Neuronal stem cell (in vitro differentiated cells): ENCODE data around the gene EIF5A.

Experiments
- DNase-seq: peaks from one replicate; pipeline ENCODE4 v3.0.0-alpha.2; 2013; ENCODE audit warnings: low spot score
- H2AFZ ChIP-seq: one replicate; pipeline ENCODE4 v1.6.1; 2013; ENCODE audit warnings: mild to moderate bottlenecking, low read length, inconsistent platforms
- H2AK5ac ChIP-seq: 2 replicates; pipeline ENCODE4 v1.6.1; 2013; ENCODE audit warnings: low read depth, mild to moderate bottlenecking, inconsistent platforms, low read length, moderate library complexity, mixed read lengths
- H2BK120ac ChIP-seq: 2 replicates; pipeline ENCODE4 v1.6.1; 2013; ENCODE audit warnings: low read depth, mild to moderate bottlenecking, inconsistent platforms, low read length, moderate library complexity, mixed read lengths
- H2BK12ac ChIP-seq: one replicate; pipeline ENCODE4 v1.6.1; 2013; ENCODE audit warnings: low read length, inconsistent platforms
- H2BK15ac ChIP-seq: 2 replicates; pipeline ENCODE4 v1.6.1; 2013; ENCODE audit warnings: mild to moderate bottlenecking, low read length, inconsistent platforms, mixed read lengths
- H2BK5ac ChIP-seq: one replicate; pipeline ENCODE4 v1.6.1; 2013; ENCODE audit warnings: inconsistent platforms, mild to moderate bottlenecking, low read length, moderate library complexity
- H3K14ac ChIP-seq: one replicate; pipeline ENCODE4 v1.6.1; 2013; ENCODE audit warnings: low read length, inconsistent platforms
- H3K18ac ChIP-seq: 2 replicates; pipeline ENCODE4 v1.6.1; 2013; ENCODE audit warnings: low read length, inconsistent platforms
- H3K23ac ChIP-seq: 2 replicates; pipeline ENCODE4 v1.6.1; 2013; ENCODE audit warnings: low read depth, mild to moderate bottlenecking, mixed read lengths, low read length, inconsistent platforms; ENCODE audit not compliant: poor library complexity
- H3K27ac ChIP-seq: replicated peaks from 3 replicates; pipeline ENCODE4 v1.5.1; 2013; ENCODE audit warnings: low read length, inconsistent platforms
- H3K27me3 ChIP-seq, 3 experiments: 2 replicates each; pipeline ENCODE4 v1.6.1; 2013; ENCODE audit warnings: low read length in 3 of 3, mild to moderate bottlenecking in 2 of 3, inconsistent platforms in 1 of 3, low read depth in 1 of 3, mixed read lengths in 1 of 3, moderate library complexity in 1 of 3; ENCODE audit not compliant: control insufficient read depth in 3 of 3, insufficient read depth in 3 of 3
- H3K36me3 ChIP-seq, 2 donors: replicated peaks in 1 of 2; 2 replicates each; pipeline ENCODE4 v1.6.1; 2013; ENCODE audit warnings: low read length in 2 of 2; ENCODE audit not compliant: control insufficient read depth in 2 of 2, insufficient read depth in 2 of 2
- H3K4ac ChIP-seq: 2 replicates; pipeline ENCODE4 v1.6.1; 2013; ENCODE audit warnings: inconsistent platforms, mild to moderate bottlenecking, low read length, moderate library complexity
- H3K4me1 ChIP-seq, 2 donors: 1 replicate in 1 of 2; 2 replicates in 1 of 2; pipeline ENCODE4 v1.6.1; 2013; ENCODE audit warnings: low read length in 2 of 2, low read depth in 1 of 2; ENCODE audit not compliant: control insufficient read depth in 2 of 2, insufficient read depth in 1 of 2
- H3K4me2 ChIP-seq: one replicate; pipeline ENCODE4 v1.6.1; 2013; ENCODE audit warnings: mild to moderate bottlenecking, low read length, inconsistent platforms; ENCODE audit not compliant: insufficient read depth, poor library complexity, severe bottlenecking
- H3K4me3 ChIP-seq, 2 donors: 2 replicates each; pipeline ENCODE4 v1.5.1; 2013; ENCODE audit warnings: low read length in 2 of 2, mild to moderate bottlenecking in 2 of 2, inconsistent platforms in 1 of 2, moderate library complexity in 1 of 2
- H3K79me1 ChIP-seq: one replicate; pipeline ENCODE4 v1.6.1; 2013; ENCODE audit warnings: low read depth, mild to moderate bottlenecking, inconsistent platforms, low read length, moderate library complexity
- H3K9ac ChIP-seq: one replicate; pipeline ENCODE4 v1.6.1; 2013; ENCODE audit warnings: mild to moderate bottlenecking, low read depth, low read length, inconsistent platforms; ENCODE audit not compliant: poor library complexity
- H3K9me3 ChIP-seq, 2 donors: replicated peaks in 1 of 2; 2 replicates each; pipeline versions ENCODE3 to v1.6.1; 2013; ENCODE audit warnings: low read length in 2 of 2, mild to moderate bottlenecking in 2 of 2, inconsistent platforms in 1 of 2, low read depth in 1 of 2, mixed read lengths in 1 of 2, moderate library complexity in 1 of 2; ENCODE audit not compliant: control insufficient read depth in 2 of 2, insufficient read depth in 1 of 2
- H4K8ac ChIP-seq: one replicate; pipeline ENCODE4 v1.6.1; 2013; ENCODE audit warnings: low read depth, mild to moderate bottlenecking, inconsistent platforms, low read length, moderate library complexity
- H4K91ac ChIP-seq: one replicate; pipeline ENCODE4 v1.6.1; 2013; ENCODE audit warnings: low read length, low read depth, mild to moderate bottlenecking, inconsistent platforms; ENCODE audit not compliant: poor library complexity
- WGBS, 2 donors: extraction: QIAGEN DNeasy Blood & Tissue Kit; methylation state at CpG; one replicate each; pipeline ENCODE4 v1.1.7; 2013; ENCODE audit warnings: missing lambda C conversion rate in 2 of 2, mixed read lengths in 1 of 2; ENCODE audit not compliant: insufficient read length in 2 of 2, insufficient replicate concordance in 1 of 2; ENCODE audit errors: extremely low coverage in 2 of 2; 5-methylcytosine and 5-hydroxymethylcytosine counted together

Gene EIF5A

GRCh38 chr17:7311110-7311705 is 3.8 kb downstream of the EIF5A start:
- peaks cover 8 to 18% of the 10 kb centered on the region in 2 donors for H3K4me1 ChIP-seq
- H2AK5ac ChIP-seq = no peak overlapping the region
- WGBS, 2 donors = 100% methylated on average over 1 of the region's 7 CpGs; no CpG with 5 or more reads in 1 of the 2 donors
- H4K91ac ChIP-seq = no peak overlapping the region
- H3K79me1 ChIP-seq = peaks cover 7% of the 10 kb centered on the region
- no peak overlapping the region for H2BK5ac ChIP-seq
- H3K36me3 ChIP-seq = peaks cover 47 to 59% of the 10 kb centered on the region in 2 donors
- H4K8ac ChIP-seq = no peak overlapping the region
- H3K4ac ChIP-seq = no peak overlapping the region
- no peak overlapping the region for H3K4me2 ChIP-seq
- no peak overlapping the region for H2BK12ac ChIP-seq
- DNase-seq = no peak
- no peak overlapping the region for H3K14ac ChIP-seq
- no peak overlapping the region for H3K27ac ChIP-seq
- no peak overlapping the region for H2BK15ac ChIP-seq
- no peaks in the 10 kb centered on the region for H3K27me3 ChIP-seq
- no peak overlapping the region for H3K4me3 ChIP-seq
- no peak overlapping the region for H3K18ac ChIP-seq
- no peak overlapping the region for H2BK120ac ChIP-seq
- H2AFZ ChIP-seq = no peak overlapping the region
- H3K23ac ChIP-seq = no peak overlapping the region
- no peaks in the 10 kb centered on the region for H3K9me3 ChIP-seq
- no peak overlapping the region for H3K9ac ChIP-seq

GRCh38 chr17:7312432-7313087 is 5.1 kb downstream of the EIF5A start:
- Histone ChIP-seq H3K4me2 (no peak overlapping the region), H2BK15ac (no peak overlapping the region), H4K8ac (no peak overlapping the region), H4K91ac (no peak overlapping the region), H2BK120ac (no peak overlapping the region), H3K36me3 (peaks cover 52 to 70% of the 10 kb centered on the region in 2 donors), H2BK5ac (no peak overlapping the region), H2AFZ (no peak overlapping the region), H2AK5ac (no peak overlapping the region), H3K27me3 (no peaks in the 10 kb centered on the region), H3K4me1 (peaks cover 8 to 18% of the 10 kb centered on the region in 2 donors), H3K9ac (no peak overlapping the region), H3K14ac (no peak overlapping the region), H2BK12ac (no peak overlapping the region), H3K4me3 (no peak overlapping the region), H3K23ac (peak overlapping the region; percentile 16), H3K79me1 (peaks cover 7% of the 10 kb centered on the region), H3K4ac (no peak overlapping the region), H3K18ac (no peak overlapping the region), H3K9me3 (no peaks in the 10 kb centered on the region), H3K27ac (no peak overlapping the region)
- no peak for DNase-seq
- WGBS, 2 donors = no CpG with 5 or more reads among the region's 7 CpGs

GRCh38 chr17:7313088-7313889 is 5.9 kb downstream of the EIF5A start:
- no peak overlapping the region for H4K91ac ChIP-seq
- no peak overlapping the region for H3K27ac ChIP-seq
- H3K18ac ChIP-seq = no peak overlapping the region
- H3K36me3 ChIP-seq = peaks cover 59 to 77% of the 10 kb centered on the region in 2 donors
- H3K9me3 ChIP-seq = no peaks in the 10 kb centered on the region
- H2BK120ac ChIP-seq = no peak overlapping the region
- no peak overlapping the region for H3K14ac ChIP-seq
- no peak overlapping the region for H2BK5ac ChIP-seq
- DNase-seq = no peak
- H3K4me3 ChIP-seq = peak overlapping the region in 1 of 2 donors; percentile 60
- H3K4me1 ChIP-seq = peaks cover 8 to 18% of the 10 kb centered on the region in 2 donors
- H2BK12ac ChIP-seq = no peak overlapping the region
- H3K27me3 ChIP-seq = no peaks in the 10 kb centered on the region
- H3K4ac ChIP-seq = no peak overlapping the region
- H2AFZ ChIP-seq = no peak overlapping the region
- H2AK5ac ChIP-seq = no peak overlapping the region
- peaks cover 7% of the 10 kb centered on the region for H3K79me1 ChIP-seq
- WGBS, 2 donors = no CpG with 5 or more reads among the region's 7 CpGs
- no peak overlapping the region for H2BK15ac ChIP-seq
- no peak overlapping the region for H4K8ac ChIP-seq
- H3K4me2 ChIP-seq = no peak overlapping the region
- no peak overlapping the region for H3K23ac ChIP-seq
- no peak overlapping the region for H3K9ac ChIP-seq
